Psoas muscle (tissue), 8 donors: ENCODE measurements around the gene DMXL2. TPM values are rescaled to one million over a fixed set of nuclear protein-coding genes. Genes with fewer than 3 reads are reported as not detected.

Experiments
- ATAC-seq, 4 donors: fragments of 200-7000 bp; cut with Tn5 transposase; one replicate each; pipeline ENCODE4 v1.9.1; 2020; ENCODE audit warnings: moderate library complexity in 3 of 4, mild to moderate bottlenecking in 2 of 4
- DNase-seq, 2 donors: peaks; one replicate each; pipeline ENCODE4 v3.0.0-alpha.2; 2020
- H3K27ac ChIP-seq: fragments of 200-600 bp; one replicate; pipeline ENCODE4 v1.8.0; 2022
- H3K27me3 ChIP-seq, 3 donors: fragments of 200-600 bp in 1 of 3; one replicate each; pipeline versions ENCODE4 v1.6.1 to v1.8.0; 2013 to 2022; ENCODE audit warnings: low read length in 2 of 3, mild to moderate bottlenecking in 2 of 3, moderate library complexity in 1 of 3; ENCODE audit not compliant: insufficient read depth in 3 of 3
- H3K36me3 ChIP-seq, 2 donors: fragments of 200-600 bp in 1 of 2; one replicate each; pipeline versions ENCODE4 v1.6.1 to v1.8.0; 2013 to 2022; ENCODE audit warnings: low read depth in 1 of 2, mild to moderate bottlenecking in 1 of 2, moderate library complexity in 1 of 2; ENCODE audit not compliant: insufficient read depth in 1 of 2
- H3K4me1 ChIP-seq: fragments of 200-600 bp; one replicate; pipeline ENCODE4 v1.8.0; 2022
- H3K4me3 ChIP-seq: fragments of 200-600 bp; one replicate; pipeline ENCODE4 v1.8.0; 2022; ENCODE audit warnings: mild to moderate bottlenecking
- H3K9me3 ChIP-seq: fragments of 200-600 bp; one replicate; pipeline ENCODE4 v1.8.0; 2022
- WGBS, 3 donors: extraction: QIAGEN DNeasy Blood & Tissue Kit; methylation state at CpG; one replicate each; pipeline versions ENCODE4 v1.1.6 to v1.1.7; 2013; 5-methylcytosine and 5-hydroxymethylcytosine counted together
- intact Hi-C, 2 donors: fragments of 100-400 bp; cut with DNase I; formaldehyde crosslinking; loops; one replicate each; pipeline versions ENCODE4 v1.11.0 to v1.14.2; 2022
- polyA plus RNA-seq, 3 donors: library from polyadenylated mRNA; stranded (reverse); fragments of 200-250 nt; gene quantifications; one replicate each; pipeline ENCODE4 v1.2.3, GENCODE V29; 2013
- total RNA-seq, 4 donors: library from RNA; stranded (reverse); fragmentation: NEBNext Ultra II Directional in 2 of 4; extraction: Animal tissue kit (Norgen Biotek cat#: 25700) in 2 of 4; gene quantifications; one replicate each; pipeline versions ENCODE4 v1.2.1 to v1.2.4, GENCODE V29; 2021 to 2023
- TF ChIP-seq, protein P1 (sequence below): fragments of 200-600 bp; IDR thresholded peaks from one replicate; pipeline ENCODE4 v1.8.0; 2022; ENCODE audit warnings: antibody characterized with exemption
- donor health status: healthy with polysubstance abuse.
- donor health status: DM: no; HTN: no; CAD: no; lungs with moderate emphysema.
- donor health status: Bipolar disorder and iron deficiency.
- donor health status: healthy.
- donor health status: DM: yes; HTN: yes; CAD: no.
- donor health status: DM: no; HTN: no; CAD: no.
- donor health status: DM: no; HTN: no; CAD: no.
- donor health status: DM: yes; HTN: yes; CAD: no.

DMXL2 gene
- total and polyA plus RNA-seq, 7 donors, result 1.9 to 8.0 (median 3.1) TPM

DNA sequence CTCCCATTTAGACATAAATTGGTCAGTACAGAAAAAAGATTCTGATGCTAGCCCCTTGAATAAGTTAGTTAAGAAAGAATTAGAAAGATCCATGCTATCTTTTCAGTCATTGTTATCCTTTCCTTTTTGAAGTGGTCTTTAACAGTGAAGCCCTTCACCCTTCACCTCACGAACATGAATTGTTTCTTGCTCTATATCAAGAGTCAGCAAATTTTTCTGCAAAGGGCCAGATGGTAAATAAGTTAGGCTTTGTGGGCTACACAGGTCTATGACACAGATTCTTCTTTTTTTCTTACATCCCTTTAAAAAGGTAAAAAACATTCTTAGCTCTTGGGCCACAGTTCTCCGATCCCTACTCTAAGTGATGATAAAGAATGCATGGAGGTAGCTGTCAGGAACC is 74.9 kb downstream of the DMXL2 start:
- H3K9me3 ChIP-seq, result no peaks in the 10 kb centered on the region
- no peak for ATAC-seq
- TF ChIP-seq, protein P1, sequence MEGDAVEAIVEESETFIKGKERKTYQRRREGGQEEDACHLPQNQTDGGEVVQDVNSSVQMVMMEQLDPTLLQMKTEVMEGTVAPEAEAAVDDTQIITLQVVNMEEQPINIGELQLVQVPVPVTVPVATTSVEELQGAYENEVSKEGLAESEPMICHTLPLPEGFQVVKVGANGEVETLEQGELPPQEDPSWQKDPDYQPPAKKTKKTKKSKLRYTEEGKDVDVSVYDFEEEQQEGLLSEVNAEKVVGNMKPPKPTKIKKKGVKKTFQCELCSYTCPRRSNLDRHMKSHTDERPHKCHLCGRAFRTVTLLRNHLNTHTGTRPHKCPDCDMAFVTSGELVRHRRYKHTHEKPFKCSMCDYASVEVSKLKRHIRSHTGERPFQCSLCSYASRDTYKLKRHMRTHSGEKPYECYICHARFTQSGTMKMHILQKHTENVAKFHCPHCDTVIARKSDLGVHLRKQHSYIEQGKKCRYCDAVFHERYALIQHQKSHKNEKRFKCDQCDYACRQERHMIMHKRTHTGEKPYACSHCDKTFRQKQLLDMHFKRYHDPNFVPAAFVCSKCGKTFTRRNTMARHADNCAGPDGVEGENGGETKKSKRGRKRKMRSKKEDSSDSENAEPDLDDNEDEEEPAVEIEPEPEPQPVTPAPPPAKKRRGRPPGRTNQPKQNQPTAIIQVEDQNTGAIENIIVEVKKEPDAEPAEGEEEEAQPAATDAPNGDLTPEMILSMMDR, result no peak
- intact Hi-C loops, result no loop called here
- no peaks in the 10 kb centered on the region for H3K36me3 ChIP-seq
- no peaks in the 10 kb centered on the region for H3K4me1 ChIP-seq
- WGBS, 3 donors, result 84 to 88% (median 86%) methylated on average over 2 of the region's 2 CpGs
- no peak overlapping the region for H3K4me3 ChIP-seq
- DNase-seq, result no peak
- H3K27ac ChIP-seq, result no peak overlapping the region
- H3K27me3 ChIP-seq, result no peaks in the 10 kb centered on the region

DNA sequence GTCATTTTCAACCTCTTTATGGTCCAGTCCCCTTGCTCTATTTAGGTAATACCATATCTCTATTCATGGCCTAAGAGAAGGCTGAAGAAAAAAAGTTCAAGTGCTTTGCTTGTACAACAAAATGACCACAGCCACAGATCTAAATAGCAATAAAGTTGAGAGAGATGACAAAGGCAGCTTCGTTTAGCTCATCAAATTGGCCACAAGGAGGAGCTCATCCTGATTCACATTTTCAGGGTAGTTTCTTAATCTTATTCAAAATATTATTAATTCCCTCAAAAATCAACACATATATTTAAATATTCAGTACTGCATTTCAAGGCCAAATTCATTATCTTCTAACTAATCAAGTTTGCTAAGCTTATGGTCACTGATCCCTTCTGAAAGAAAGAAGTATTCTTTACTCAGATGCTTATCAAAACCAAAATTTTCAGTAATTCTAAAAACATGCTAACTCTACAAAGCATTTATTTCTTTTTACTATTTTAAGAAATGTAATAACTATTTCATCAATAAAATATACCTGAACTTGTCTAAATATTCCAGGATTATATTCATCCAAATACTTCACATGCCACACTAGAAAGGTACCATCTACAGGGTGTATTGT is 85.5 kb downstream of the DMXL2 start:
- no peak for ATAC-seq
- 11 to 28% (median 15%) methylated on average over 1 of the region's 1 CpG for WGBS, 3 donors
- intact Hi-C loops, result no loop called here

DNA sequence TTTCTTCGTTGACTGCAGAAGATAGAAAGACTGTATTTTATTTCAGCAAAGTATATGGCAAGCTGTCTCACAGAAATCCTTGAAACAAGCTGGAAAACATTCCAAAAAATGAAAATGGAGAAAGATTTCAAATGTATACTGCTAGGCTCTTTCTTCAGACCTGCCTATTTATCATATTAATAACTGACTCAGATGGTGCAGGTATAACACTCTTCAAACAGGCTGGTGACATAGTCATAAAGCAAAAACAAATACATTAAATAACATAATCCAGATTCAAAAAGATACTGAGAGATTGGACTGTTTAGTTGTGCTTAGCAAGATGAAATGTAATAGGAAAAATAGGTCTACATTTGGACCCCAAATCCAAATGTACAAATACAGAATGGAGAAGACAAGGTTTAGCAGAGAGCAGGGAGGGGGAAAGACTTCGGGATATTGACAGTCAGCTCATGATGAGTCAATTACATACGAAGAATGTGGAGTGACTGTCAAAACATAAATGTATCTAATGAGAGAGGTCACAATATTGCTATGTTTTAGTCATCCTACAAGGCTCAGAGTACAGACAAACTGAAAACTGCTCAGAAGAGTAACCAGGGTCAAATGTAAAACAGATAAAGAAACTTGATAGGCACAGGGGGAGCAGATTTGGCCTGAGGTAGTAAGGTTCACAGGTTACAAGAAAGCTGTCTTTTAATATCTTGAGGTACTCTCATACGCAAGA is 88.7 kb downstream of the DMXL2 start:
- DNase-seq (no peak), ATAC-seq (no peak)
- H3K36me3 ChIP-seq, result peaks cover 0 to 6% of the 10 kb centered on the region in 2 donors
- TF ChIP-seq, protein P1, result no peak
- WGBS, 3 donors, result 91 to 97% (median 95%) methylated on average over 4 of the region's 4 CpGs
- no peak overlapping the region for H3K4me3 ChIP-seq
- peaks cover 4% of the 10 kb centered on the region for H3K9me3 ChIP-seq
- no peak overlapping the region for H3K27ac ChIP-seq
- intact Hi-C loops, result no loop called here
- H3K27me3 ChIP-seq, result no peaks in the 10 kb centered on the region
- H3K4me1 ChIP-seq, result no peaks in the 10 kb centered on the region

More for the DNA sequence above, 85.5 kb downstream of the DMXL2 start:
- Histone ChIP-seq H3K27ac (no peak overlapping the region), H3K36me3 (peaks cover 0 to 6% of the 10 kb centered on the region in 2 donors), H3K9me3 (no peaks in the 10 kb centered on the region), H3K27me3 (no peaks in the 10 kb centered on the region), H3K4me1 (no peaks in the 10 kb centered on the region), H3K4me3 (no peak overlapping the region)
- DNase-seq, result no peak
- TF ChIP-seq, protein P1, result no peak

DNA sequence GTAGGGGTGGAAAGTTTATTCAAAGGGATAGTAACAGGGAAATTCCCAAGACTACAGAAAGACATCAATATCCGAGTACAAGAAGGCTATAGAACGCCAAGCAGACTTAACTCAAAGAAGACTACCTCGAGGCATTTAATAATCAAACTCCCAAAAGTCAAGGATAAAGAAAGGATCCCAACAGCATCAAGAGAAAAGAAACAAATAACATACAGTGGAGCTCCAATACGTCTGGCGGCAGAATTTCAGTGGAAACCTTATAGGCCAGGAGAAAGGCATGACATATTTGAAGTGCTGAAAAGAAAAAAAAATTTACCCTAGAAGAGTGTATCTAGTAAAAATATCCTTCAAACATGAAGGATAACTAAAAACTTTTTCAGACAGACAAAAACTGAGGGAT is 95.6 kb downstream of the DMXL2 start:
- intact Hi-C loops, result no loop called here
- Histone ChIP-seq H3K27me3 (no peaks in the 10 kb centered on the region), H3K27ac (no peak overlapping the region), H3K9me3 (peaks cover 4% of the 10 kb centered on the region), H3K4me3 (no peak overlapping the region), H3K4me1 (no peaks in the 10 kb centered on the region), H3K36me3 (no peaks in the 10 kb centered on the region)
- 95 to 96% (median 96%) methylated on average over 5 of the region's 5 CpGs for WGBS, 3 donors
- TF ChIP-seq, protein P1, result no peak
- ATAC-seq (no peak), DNase-seq (no peak)
